HEK293 (cell line): ENCODE data around the gene VPS26C.

Source experiments
- CTCF ChIP-seq: fragments of 450-650 bp; formaldehyde crosslinking; IDR thresholded peaks from 2 replicates; pipeline ENCODE4 v1.5.1; 2016; ENCODE audit warnings: missing biosample characterization, missing genetic modification characterization
- ZBTB20 ChIP-seq: fragments of 450-650 bp; formaldehyde crosslinking; IDR thresholded peaks from 2 replicates; pipeline ENCODE4 v1.5.1; 2016; ENCODE audit warnings: missing biosample characterization, missing genetic modification characterization
- ZNF10 ChIP-seq: fragments of 450-650 bp; formaldehyde crosslinking; IDR thresholded peaks from 2 replicates; pipeline ENCODE4 v1.5.1; 2017; ENCODE audit warnings: missing biosample characterization, missing genetic modification characterization
- ZNF121 ChIP-seq: fragments of 450-650 bp; formaldehyde crosslinking; IDR thresholded peaks from 2 replicates; pipeline ENCODE4 v1.5.1; 2016; ENCODE audit warnings: missing biosample characterization, missing genetic modification characterization
- ZNF133 ChIP-seq: fragments of 450-650 bp; formaldehyde crosslinking; IDR thresholded peaks from 2 replicates; pipeline ENCODE4 v1.5.1; 2016; ENCODE audit warnings: missing biosample characterization, missing genetic modification characterization

DNA sequence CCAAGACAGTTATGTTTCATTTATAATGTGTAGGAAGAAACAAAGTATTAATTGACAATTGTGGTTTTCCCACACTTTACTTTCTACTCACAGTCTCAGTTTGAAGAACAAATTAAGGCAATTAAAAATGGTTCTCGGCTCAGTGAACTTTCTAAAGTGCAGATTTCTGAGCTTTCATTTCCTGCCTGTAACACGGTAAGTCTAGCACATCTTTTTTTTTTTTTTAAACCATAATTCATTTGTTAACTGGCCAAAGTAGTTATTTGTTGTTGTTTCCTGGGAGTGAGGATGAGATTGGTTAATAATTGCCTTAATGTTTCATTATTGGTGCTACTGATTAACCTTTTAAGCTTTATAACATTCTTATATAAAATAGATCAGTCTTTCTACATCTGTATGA is 75.1 kb downstream of the VPS26C start:
- TF ChIP-seq CTCF (tag by site-specific recombination) (no peak), ZNF121 (tag by site-specific recombination) (no peak), ZNF10 (tag by site-specific recombination) (no peak), ZBTB20 (tag by site-specific recombination) (no peak), ZNF133 (tag by site-specific recombination) (no peak)
